Lung (tissue), 12 donors: ENCODE data around the gene PCDHGA1. TPM values are rescaled to one million over a fixed set of nuclear protein-coding genes. Genes with fewer than 3 reads are reported as not detected.

Experiments
- ATAC-seq: fragments of 200-7000 bp; cut with Tn5 transposase; one replicate; pipeline ENCODE4 v1.9.1; 2020; ENCODE audit warnings: moderate number of reproducible peaks; ENCODE audit not compliant: insufficient read depth, low FRiP score
- DNase-seq, 3 donors: peaks; one replicate each; pipeline ENCODE4 v3.0.0-alpha.2; 2013 to 2017
- H3K27ac ChIP-seq, 2 donors: one replicate each; pipeline ENCODE4 v1.5.1; 2013; ENCODE audit warnings: mild to moderate bottlenecking in 2 of 2, moderate library complexity in 2 of 2, control low read depth in 1 of 2, inconsistent platforms in 1 of 2, low read depth in 1 of 2, low read length in 1 of 2
- H3K27me3 ChIP-seq, 3 donors: one replicate each; pipeline ENCODE4 v1.5.1; 2013; ENCODE audit warnings: low read length in 2 of 3; ENCODE audit not compliant: control insufficient read depth in 3 of 3, insufficient read depth in 3 of 3
- H3K36me3 ChIP-seq, 4 donors: one replicate each; pipeline ENCODE4 v1.5.1; 2013; ENCODE audit warnings: low read length in 4 of 4, mild to moderate bottlenecking in 1 of 4, moderate library complexity in 1 of 4; ENCODE audit not compliant: control insufficient read depth in 4 of 4, insufficient read depth in 4 of 4
- H3K4me1 ChIP-seq, 5 donors: one replicate each; pipeline ENCODE4 v1.5.1; 2013; ENCODE audit warnings: low read length in 5 of 5, mild to moderate bottlenecking in 2 of 5, moderate library complexity in 1 of 5; ENCODE audit not compliant: control insufficient read depth in 5 of 5, insufficient read depth in 5 of 5
- H3K4me3 ChIP-seq: one replicate; pipeline ENCODE4 v1.5.1; 2013; ENCODE audit warnings: mild to moderate bottlenecking, control low read depth, moderate library complexity
- H3K9ac ChIP-seq, 2 donors: one replicate each; pipeline ENCODE4 v1.5.1; 2013; ENCODE audit warnings: low read length in 2 of 2, control low read depth in 1 of 2; ENCODE audit not compliant: insufficient read depth in 1 of 2
- H3K9me3 ChIP-seq, 4 donors: one replicate each; pipeline ENCODE4 v1.5.1; 2013; ENCODE audit warnings: low read length in 3 of 4, mild to moderate bottlenecking in 1 of 4, moderate library complexity in 1 of 4; ENCODE audit not compliant: control insufficient read depth in 4 of 4, insufficient read depth in 3 of 4
- WGBS, 2 donors: extraction: QIAGEN DNeasy Blood & Tissue Kit; methylation state at CpG; one replicate each; pipeline ENCODE4 v1.1.7; 2013; 5-methylcytosine and 5-hydroxymethylcytosine counted together
- polyA plus RNA-seq, 2 donors: library from polyadenylated mRNA; stranded (reverse); fragments of 200-250 nt; gene quantifications; one replicate each; pipeline ENCODE4 v1.2.1, GENCODE V29; 2013
- total RNA-seq, 2 donors: library from RNA; depleted of rRNA in 1 of 2; stranded (reverse); fragments of >200 nt in 1 of 2; gene quantifications; one replicate each; pipeline ENCODE4 v1.2.1, GENCODE V29; 2014 to 2021
- TF ChIP-seq, protein P1 (sequence below): IDR thresholded peaks from 2 replicates; pipeline ENCODE4 v1.5.1; 2012; ENCODE audit warnings: mild to moderate bottlenecking; ENCODE audit errors: control extremely low read depth, extremely low read depth
- donor health status: control.
- donor health status: control.
- donor health status: Bipolar disorder and iron deficiency.
- donor health status: healthy.
- donor health status: DM: yes; HTN: yes; CAD: no.

Gene PCDHGA1
- total and polyA plus RNA-seq, 4 donors: 0.15 to 0.71 (median 0.36) TPM

DNA sequence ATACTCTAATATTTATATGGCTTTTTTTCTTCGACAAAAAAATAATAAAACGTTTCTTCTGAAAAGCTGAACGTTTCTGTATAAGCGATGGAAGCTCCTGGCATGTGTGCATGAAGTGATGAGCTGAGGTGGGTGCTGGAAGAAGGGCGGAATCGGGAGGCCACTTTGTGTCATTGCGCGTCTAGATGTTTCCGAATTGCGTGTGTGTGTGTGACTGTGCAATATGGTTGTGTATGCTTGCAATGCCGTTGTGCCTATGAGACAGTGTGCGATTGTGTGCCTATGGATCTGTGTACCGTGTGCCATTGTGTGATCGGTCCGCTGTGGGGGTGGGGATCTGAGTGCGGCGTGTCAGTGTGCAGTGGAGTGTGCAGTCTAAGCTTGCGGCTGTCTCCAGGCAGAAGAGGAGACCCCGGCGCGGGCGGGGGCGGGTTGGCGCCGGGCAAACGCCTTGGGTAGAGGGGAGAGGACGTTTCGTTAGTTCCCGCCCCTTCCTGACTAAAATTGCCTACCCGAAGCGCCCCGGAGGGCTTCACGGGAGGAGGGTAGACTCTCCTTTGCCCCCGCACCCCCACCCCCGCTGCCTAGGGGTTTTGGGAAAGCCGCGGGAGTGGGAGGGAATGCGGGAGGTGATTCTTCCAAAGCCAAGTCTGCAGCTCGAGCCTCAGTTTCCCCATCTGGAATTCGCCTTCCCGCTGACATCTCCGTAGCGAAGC, 182.8 kb downstream of the PCDHGA1 start:
- Histone ChIP-seq H3K4me3 (peak overlapping the region; percentile 17), H3K27ac (peak overlapping the region; percentile 72 to 75), H3K4me1 (peaks cover 14 to 67% (median 24%) of the 10 kb centered on the region in 5 donors), H3K9me3 (no peaks in the 10 kb centered on the region), H3K36me3 (peaks cover 0 to 34% (median 27%) of the 10 kb centered on the region in 4 donors), H3K9ac (peak overlapping the region in 1 of 2 donors; percentile 92), H3K27me3 (no peaks in the 10 kb centered on the region)
- DNase-seq (peak; percentile 73 to 80 (median 79)), ATAC-seq (no peak)
- TF ChIP-seq, protein P1, sequence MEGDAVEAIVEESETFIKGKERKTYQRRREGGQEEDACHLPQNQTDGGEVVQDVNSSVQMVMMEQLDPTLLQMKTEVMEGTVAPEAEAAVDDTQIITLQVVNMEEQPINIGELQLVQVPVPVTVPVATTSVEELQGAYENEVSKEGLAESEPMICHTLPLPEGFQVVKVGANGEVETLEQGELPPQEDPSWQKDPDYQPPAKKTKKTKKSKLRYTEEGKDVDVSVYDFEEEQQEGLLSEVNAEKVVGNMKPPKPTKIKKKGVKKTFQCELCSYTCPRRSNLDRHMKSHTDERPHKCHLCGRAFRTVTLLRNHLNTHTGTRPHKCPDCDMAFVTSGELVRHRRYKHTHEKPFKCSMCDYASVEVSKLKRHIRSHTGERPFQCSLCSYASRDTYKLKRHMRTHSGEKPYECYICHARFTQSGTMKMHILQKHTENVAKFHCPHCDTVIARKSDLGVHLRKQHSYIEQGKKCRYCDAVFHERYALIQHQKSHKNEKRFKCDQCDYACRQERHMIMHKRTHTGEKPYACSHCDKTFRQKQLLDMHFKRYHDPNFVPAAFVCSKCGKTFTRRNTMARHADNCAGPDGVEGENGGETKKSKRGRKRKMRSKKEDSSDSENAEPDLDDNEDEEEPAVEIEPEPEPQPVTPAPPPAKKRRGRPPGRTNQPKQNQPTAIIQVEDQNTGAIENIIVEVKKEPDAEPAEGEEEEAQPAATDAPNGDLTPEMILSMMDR: no peak
- WGBS, 2 donors: 1 to 17% methylated on average over 43 of the region's 43 CpGs

DNA sequence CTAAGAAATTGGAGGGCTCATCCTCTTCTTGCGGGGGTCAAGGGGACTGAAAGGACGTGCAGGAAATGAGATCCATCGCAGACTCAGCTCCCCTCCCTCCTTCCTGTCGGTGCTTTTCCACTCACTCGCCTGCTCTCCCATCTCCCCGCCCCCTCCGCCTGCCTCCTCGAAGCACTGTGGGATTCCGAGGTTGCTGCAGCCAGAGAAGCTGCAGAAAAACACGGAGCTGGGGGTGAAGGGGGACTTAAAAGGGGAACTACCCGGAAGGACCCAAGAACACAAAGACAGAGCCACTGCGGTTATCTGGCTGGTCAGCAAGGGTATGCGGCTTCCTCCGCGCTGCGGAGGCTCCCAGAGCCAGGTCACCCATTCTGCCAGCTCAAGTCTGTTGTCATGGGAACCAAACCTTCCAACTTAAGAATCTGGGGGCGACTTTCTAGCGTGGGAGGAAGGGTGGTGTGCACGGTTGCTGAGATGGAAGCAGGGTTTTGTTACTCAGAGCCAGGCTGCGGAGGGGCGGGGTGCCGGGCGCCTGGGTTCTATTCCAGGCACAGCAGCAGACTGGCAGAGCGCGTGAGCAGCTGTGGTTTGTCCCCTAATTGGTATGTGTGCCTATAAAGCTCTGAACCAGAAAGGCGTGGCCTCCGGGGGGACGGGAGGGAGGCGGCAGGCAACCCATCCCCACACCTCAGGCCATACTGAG, 183.5 kb downstream of the PCDHGA1 start:
- Histone ChIP-seq H3K4me3 (no peak overlapping the region), H3K27me3 (no peaks in the 10 kb centered on the region), H3K4me1 (peaks cover 11 to 69% (median 24%) of the 10 kb centered on the region in 5 donors), H3K9me3 (no peaks in the 10 kb centered on the region), H3K36me3 (peaks cover under 1 to 38% (median 28%) of the 10 kb centered on the region in 4 donors), H3K9ac (peak overlapping the region in 1 of 2 donors; percentile 92), H3K27ac (peak overlapping the region; percentile 72 to 75)
- TF ChIP-seq, protein P1: no peak
- ATAC-seq: peak; percentile 58
- 21 to 22% methylated on average over 29 of the region's 29 CpGs for WGBS, 2 donors
- peak; percentile 89 to 95 (median 93) for DNase-seq

DNA sequence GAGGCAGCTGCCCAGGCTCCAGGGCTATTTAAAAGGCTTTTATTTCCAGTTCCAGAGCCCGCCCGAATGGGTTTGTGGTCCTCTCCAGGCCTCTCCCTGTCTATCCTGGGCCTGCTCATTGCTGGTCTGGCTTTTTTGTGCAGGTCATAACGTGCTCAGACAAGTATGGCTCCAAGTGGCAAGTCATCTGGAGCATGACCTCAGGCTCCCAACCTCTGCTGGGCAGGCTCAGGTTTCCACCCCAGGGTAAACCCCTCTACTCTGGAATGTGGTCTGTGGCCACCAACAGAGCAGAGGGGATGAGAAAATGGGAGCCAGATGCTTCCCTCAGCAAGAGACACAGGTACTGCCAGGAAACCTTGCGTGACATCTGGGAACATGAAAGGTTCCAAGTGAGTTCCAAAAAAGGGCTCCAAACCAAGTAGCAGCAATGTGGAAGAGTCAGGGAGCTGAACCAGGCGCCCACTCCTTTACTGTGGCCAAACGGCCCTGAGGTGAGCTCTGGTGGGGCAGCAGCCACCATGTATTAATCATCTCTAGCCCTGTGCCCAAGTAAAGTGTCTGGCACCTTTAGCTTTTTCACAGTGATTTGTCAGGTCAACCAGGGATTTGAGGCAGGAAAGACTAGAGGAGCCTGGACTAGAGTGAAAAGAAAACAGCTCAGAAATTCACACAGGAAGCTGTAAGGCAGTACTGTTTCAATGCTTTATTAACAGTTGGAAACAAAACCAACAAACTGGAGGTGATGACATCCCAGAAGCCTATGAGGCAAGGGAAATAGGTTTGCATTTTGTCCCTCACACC, 184.2 kb downstream of the PCDHGA1 start:
- H3K27me3 ChIP-seq: no peaks in the 10 kb centered on the region
- H3K27ac ChIP-seq: peak overlapping the region; percentile 72 to 75
- ATAC-seq (no peak), DNase-seq (peak in 1 of 3 donors; percentile 60)
- no peaks in the 10 kb centered on the region for H3K9me3 ChIP-seq
- peaks cover 11 to 63% (median 20%) of the 10 kb centered on the region in 5 donors for H3K4me1 ChIP-seq
- H3K9ac ChIP-seq: peak overlapping the region in 1 of 2 donors; percentile 92
- peaks cover 6 to 38% (median 30%) of the 10 kb centered on the region in 4 donors for H3K36me3 ChIP-seq
- 64 to 70% methylated on average over 6 of the region's 6 CpGs for WGBS, 2 donors
- TF ChIP-seq, protein P1: no peak
- H3K4me3 ChIP-seq: no peak overlapping the region
